Endothelial cell of umbilical vein (primary cell): ENCODE data around the gene KLRD1. TPM values are rescaled to one million over a fixed set of nuclear protein-coding genes. Genes with fewer than 3 reads are reported as not detected.

ENCODE experiments used
- BruUV-seq: library from RNA; stranded (reverse); fragments of 400-500 nt; replicated peaks from 2 replicates; lab custom pipeline; 2021; lab: Mats Ljungman, UMichigan
- CTCF ChIA-PET: fragments of 300-600, 350-600 bp; sonication (Branson Sonifier 250); formaldehyde crosslinking; loops from one replicate; lab custom pipeline; 2021; ENCODE audit warnings: antibody characterized with exemption, inconsistent platforms; lab: Charles Lee
- POLR2A ChIA-PET: fragments of 300-600, 350-600 bp; sonication (Branson Sonifier 250); formaldehyde crosslinking; loops from one replicate; lab custom pipeline; 2021; ENCODE audit warnings: antibody characterized with exemption, inconsistent platforms; lab: Charles Lee
- DNase-seq: peaks from one replicate; pipeline ENCODE4 v3.0.0-alpha.2; 2011; ENCODE audit warnings: low read depth, low spot score
- FAIRE-seq: peaks from 2 replicates; lab custom pipeline; 2011; peaks lifted over from hg19 to GRCh38; lab: Jason Lieb, UNC
- H2AFZ ChIP-seq: 2 replicates; pipeline ENCODE4 v1.6.0; 2012; ENCODE audit warnings: low read depth, low read length, control low read depth, inconsistent platforms
- H3K27ac ChIP-seq: 2 replicates; pipeline ENCODE4 v1.5.1; 2011; ENCODE audit warnings: low read depth, mild to moderate bottlenecking, control low read depth, low read length, moderate library complexity; ENCODE audit not compliant: insufficient read depth
- H3K27me3 ChIP-seq, 2 experiments: 2 replicates each; pipeline versions ENCODE4 v1.6.0 to v1.6.1; 2011; ENCODE audit warnings: low read length in 2 of 2, mixed read lengths in 1 of 2; ENCODE audit not compliant: control insufficient read depth in 2 of 2, insufficient read depth in 2 of 2
- H3K36me3 ChIP-seq, 2 experiments: 2 replicates in 1 of 2; 3 replicates in 1 of 2; pipeline ENCODE4 v1.5.1; 2011; ENCODE audit warnings: low read length in 2 of 2, mild to moderate bottlenecking in 1 of 2, moderate library complexity in 1 of 2; ENCODE audit not compliant: control insufficient read depth in 2 of 2, insufficient read depth in 2 of 2; ENCODE audit errors: extremely low read depth in 1 of 2
- H3K4me1 ChIP-seq: 3 replicates; pipeline ENCODE4 v1.5.1; 2011; ENCODE audit warnings: mild to moderate bottlenecking, low read length; ENCODE audit not compliant: control insufficient read depth, insufficient read depth; ENCODE audit errors: extremely low read depth
- H3K4me2 ChIP-seq: 2 replicates; pipeline ENCODE4 v1.6.1; 2011; ENCODE audit warnings: low read length, control low read depth, mixed read lengths; ENCODE audit not compliant: insufficient read depth
- H3K4me3 ChIP-seq, 3 experiments: fragments of 200-600 bp in 1 of 3; sonication (generic), shearing (Covaris generic) in 1 of 3; replicated peaks in 1 of 3; 2 replicates each; pipeline ENCODE4 v1.5.1; 2011 to 2016; ENCODE audit warnings: control low read depth in 3 of 3, low read length in 3 of 3, mild to moderate bottlenecking in 2 of 3, inconsistent platforms in 1 of 3, low read depth in 1 of 3, moderate library complexity in 1 of 3; ENCODE audit not compliant: insufficient read depth in 1 of 3
- H3K79me2 ChIP-seq: 2 replicates; pipeline ENCODE4 v1.6.0; 2012; ENCODE audit warnings: low read length, inconsistent platforms; ENCODE audit not compliant: control insufficient read depth, insufficient read depth
- H3K9ac ChIP-seq: replicated peaks from 2 replicates; pipeline ENCODE3; 2011; ENCODE audit warnings: low read length, control low read depth; ENCODE audit not compliant: insufficient read depth; ENCODE audit errors: extremely low read depth
- H3K9me1 ChIP-seq: replicated peaks from 3 replicates; pipeline ENCODE4 v1.6.0; 2011; ENCODE audit warnings: mild to moderate bottlenecking, low read length; ENCODE audit not compliant: control insufficient read depth, insufficient read depth; ENCODE audit errors: extremely low read depth
- H3K9me3 ChIP-seq: replicated peaks from 2 replicates; pipeline ENCODE4 v1.5.1; 2012; ENCODE audit warnings: low read length, inconsistent platforms; ENCODE audit not compliant: control insufficient read depth, insufficient read depth
- H4K20me1 ChIP-seq: replicated peaks from 2 replicates; pipeline ENCODE3; 2011; ENCODE audit warnings: mild to moderate bottlenecking, low read length; ENCODE audit not compliant: control insufficient read depth, insufficient read depth; ENCODE audit errors: extremely low read depth
- CTCF ChIP-seq, 2 donors: IDR thresholded peaks; 1 replicate in 1 of 2; 2 replicates in 1 of 2; pipeline ENCODE4 v1.5.1; 2011; ENCODE audit warnings: low read length in 2 of 2, mild to moderate bottlenecking in 2 of 2, moderate library complexity in 2 of 2, control low read depth in 1 of 2, inconsistent platforms in 1 of 2, low read depth in 1 of 2; ENCODE audit not compliant: insufficient read depth in 1 of 2; ENCODE audit errors: extremely low read depth in 1 of 2
- EZH2 ChIP-seq: IDR thresholded peaks from 2 replicates; pipeline ENCODE4 v1.6.1; 2012; ENCODE audit warnings: borderline replicate concordance, low read depth, mild to moderate bottlenecking, moderate library complexity, low read length, inconsistent platforms; ENCODE audit not compliant: severe bottlenecking
- FOS ChIP-seq: IDR thresholded peaks from 2 replicates; pipeline ENCODE4 v1.6.1; 2011; ENCODE audit warnings: mild to moderate bottlenecking, low read length, moderate library complexity, borderline replicate concordance; ENCODE audit not compliant: insufficient read depth
- JUN ChIP-seq: IDR thresholded peaks from 2 replicates; pipeline ENCODE4 v1.6.1; 2011; ENCODE audit warnings: borderline replicate concordance, low read depth; ENCODE audit not compliant: insufficient read length, insufficient read depth
- MAX ChIP-seq: IDR thresholded peaks from 2 replicates; pipeline ENCODE4 v1.6.1; 2011; ENCODE audit not compliant: insufficient read depth, insufficient read length
- MYC ChIP-seq: IDR thresholded peaks from one replicate; pipeline ENCODE4 v1.6.1; 2011; ENCODE audit warnings: mild to moderate bottlenecking, low read depth, low read length
- POLR2A ChIP-seq: IDR thresholded peaks from 2 replicates; pipeline ENCODE4 v1.6.1; 2012; ENCODE audit warnings: low read depth, mild to moderate bottlenecking, control low read depth, low read length
- POLR2AphosphoS5 ChIP-seq: IDR thresholded peaks from 2 replicates; pipeline ENCODE4 v1.6.1; 2012; ENCODE audit warnings: low read depth, mild to moderate bottlenecking, control low read depth, low read length, moderate library complexity; ENCODE audit not compliant: insufficient read depth
- dilution Hi-C: fragments of 300-500 bp; cut with MboI; formaldehyde crosslinking; loops from one replicate; pipeline ENCODE4 v1.15.0; 2019; ENCODE audit warnings: low sequenced_read_pairs; ENCODE audit not compliant: extremely low pct_ligation_motif_present
- intact Hi-C: fragments of 100-400 bp; cut with micrococcal nuclease; formaldehyde crosslinking; loops from one replicate; pipeline ENCODE4 v1.10.0; 2022
- polyA plus RNA-seq, 4 experiments: library from polyadenylated mRNA; depleted of rRNA in 3 of 4; stranded (reverse) in 3 of 4; unstranded in 1 of 4; fragments of >200 nt; gene quantifications; 2 replicates each; pipeline versions ENCODE4 v1.2.1 to v1.2.3, GENCODE V29; 2011 to 2012; ENCODE audit warnings: missing spikeins in 1 of 4
- total RNA-seq: library from RNA; stranded (reverse); gene quantifications from 2 replicates; pipeline ENCODE4 v1.2.3, GENCODE V29; 2021

KLRD1 gene
- total and polyA plus RNA-seq, 2 donors (not counting 3 experiments of a cell fraction or from before 2014, with no cell fraction given): 0.13 to 0.15 TPM

- CTCF ChIA-PET: interaction anchor here (0.6 kb wide), 1 partner anchor 90 kb away, joined by 3 read pairs; no protein-coding TSS in a partner anchor
- no peak overlapping the region for H3K9ac ChIP-seq
These were observed 16.6 kb upstream of the KLRD1 start for GRCh38 chr12:10291030-10291429.

More at GRCh38 chr12:10291030-10291429, 16.6 kb upstream of the KLRD1 start:
- H4K20me1 ChIP-seq: no peaks in the 10 kb centered on the region
- H3K4me1 ChIP-seq: no peaks in the 10 kb centered on the region
- intact Hi-C loops (no loop called here), dilution Hi-C loops (no loop called here)
- no TSS peak for BruUV-seq
- TF ChIP-seq FOS (no peak), POLR2A (no peak), MYC (no peak), EZH2 (no peak), MAX (no peak), JUN (no peak), CTCF (IDR thresholded peaks at IDR 0.05; ENCODE audit: extremely low read depth in 1 of 2, insufficient read depth in 1 of 2, low read depth in 1 of 2, low read length in 2 of 2) (no peak), POLR2AphosphoS5 (no peak)
- H3K27me3 ChIP-seq: no peaks in the 10 kb centered on the region
- H3K36me3 ChIP-seq: no peaks in the 10 kb centered on the region
- no peak overlapping the region for H3K27ac ChIP-seq
- no peak overlapping the region for H3K4me3 ChIP-seq
- H3K9me1 ChIP-seq: no peaks in the 10 kb centered on the region
- H3K4me2 ChIP-seq: no peak overlapping the region
- no peaks in the 10 kb centered on the region for H3K9me3 ChIP-seq
- FAIRE-seq (no peak), DNase-seq (no peak)
- no peaks in the 10 kb centered on the region for H3K79me2 ChIP-seq
- POLR2A ChIA-PET: no interaction called here
- H2AFZ ChIP-seq: no peak overlapping the region
